ENCODE measurements around the gene CPNE5.

Gene CPNE5

GRCh38 chr6:36692861-36693702 lies 146.2 kb downstream of the CPNE5 start:
- no peak for FAIRE-seq
- TF ChIP-seq POLR2A (IDR thresholded peaks at IDR 0.05; ENCODE audit: low read depth, low read length) (no peak), TAF1 (IDR thresholded peaks at IDR 0.05; ENCODE audit: borderline replicate concordance, low read depth, low read length) (no peak), POLR2AphosphoS5 (IDR thresholded peaks at IDR 0.05; ENCODE audit: low read depth, low read length) (no peak)
- no peak for DNase-seq (ENCODE audit: insufficient read length)

GRCh38 chr6:36692220-36692619 lies 147.0 kb downstream of the CPNE5 start:
- peak; percentile 84 for FAIRE-seq
- TF ChIP-seq TAF1 (IDR thresholded peaks at IDR 0.05; ENCODE audit: borderline replicate concordance, low read depth, low read length) (no peak), POLR2A (IDR thresholded peaks at IDR 0.05; ENCODE audit: low read depth, low read length) (no peak), POLR2AphosphoS5 (IDR thresholded peaks at IDR 0.05; ENCODE audit: low read depth, low read length) (no peak)
- DNase-seq (ENCODE audit: insufficient read length) = peak; percentile 57

GRCh38 chr6:36691612-36692011 lies 147.6 kb downstream of the CPNE5 start:
- DNase-seq (ENCODE audit: insufficient read length) = no peak
- TF ChIP-seq POLR2AphosphoS5 (IDR thresholded peaks at IDR 0.05; ENCODE audit: low read depth, low read length) (no peak), POLR2A (IDR thresholded peaks at IDR 0.05; ENCODE audit: low read depth, low read length) (no peak), TAF1 (IDR thresholded peaks at IDR 0.05; ENCODE audit: borderline replicate concordance, low read depth, low read length) (no peak)
- no peak for FAIRE-seq

GRCh38 chr6:36691011-36691410 lies 148.2 kb downstream of the CPNE5 start:
- DNase-seq (ENCODE audit: insufficient read length) (no peak), FAIRE-seq (no peak)
- TF ChIP-seq POLR2A (IDR thresholded peaks at IDR 0.05; ENCODE audit: low read depth, low read length) (no peak), TAF1 (IDR thresholded peaks at IDR 0.05; ENCODE audit: borderline replicate concordance, low read depth, low read length) (no peak)
